ENCODE data around the gene MANF.
"Not testable (repeated sequence)": the region's sequence is repeated elsewhere in the genome, so short reads cannot be mapped to it uniquely, and the experiment has no call there.

The MANF gene

DNA sequence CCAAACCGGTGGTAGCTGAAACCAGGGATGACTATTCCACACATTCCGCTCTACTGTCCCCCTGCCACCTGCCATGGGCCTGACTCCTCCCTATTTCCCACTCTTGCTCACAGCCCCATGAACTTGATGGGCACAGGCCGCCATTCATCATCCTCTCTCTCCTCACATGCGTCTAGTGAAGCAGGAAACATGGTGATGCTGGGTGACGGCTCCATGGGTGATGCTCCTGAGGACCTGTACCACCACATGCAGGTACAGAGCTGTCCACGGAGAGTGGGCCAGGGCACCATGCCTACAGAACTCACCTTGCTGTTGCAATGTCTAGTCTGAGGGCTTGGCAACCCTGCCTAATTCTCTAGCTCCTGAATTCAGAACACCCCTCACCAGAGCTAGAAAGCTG lies 23.3 kb upstream of the MANF start:
- TF ChIP-seq EZH2phosphoT487 (IDR thresholded peaks at IDR 0.05; ENCODE audit: low read depth): no peak
- TF ChIP-seq, protein P1, sequence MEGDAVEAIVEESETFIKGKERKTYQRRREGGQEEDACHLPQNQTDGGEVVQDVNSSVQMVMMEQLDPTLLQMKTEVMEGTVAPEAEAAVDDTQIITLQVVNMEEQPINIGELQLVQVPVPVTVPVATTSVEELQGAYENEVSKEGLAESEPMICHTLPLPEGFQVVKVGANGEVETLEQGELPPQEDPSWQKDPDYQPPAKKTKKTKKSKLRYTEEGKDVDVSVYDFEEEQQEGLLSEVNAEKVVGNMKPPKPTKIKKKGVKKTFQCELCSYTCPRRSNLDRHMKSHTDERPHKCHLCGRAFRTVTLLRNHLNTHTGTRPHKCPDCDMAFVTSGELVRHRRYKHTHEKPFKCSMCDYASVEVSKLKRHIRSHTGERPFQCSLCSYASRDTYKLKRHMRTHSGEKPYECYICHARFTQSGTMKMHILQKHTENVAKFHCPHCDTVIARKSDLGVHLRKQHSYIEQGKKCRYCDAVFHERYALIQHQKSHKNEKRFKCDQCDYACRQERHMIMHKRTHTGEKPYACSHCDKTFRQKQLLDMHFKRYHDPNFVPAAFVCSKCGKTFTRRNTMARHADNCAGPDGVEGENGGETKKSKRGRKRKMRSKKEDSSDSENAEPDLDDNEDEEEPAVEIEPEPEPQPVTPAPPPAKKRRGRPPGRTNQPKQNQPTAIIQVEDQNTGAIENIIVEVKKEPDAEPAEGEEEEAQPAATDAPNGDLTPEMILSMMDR (IDR thresholded peaks at IDR 0.05; ENCODE audit: low read depth, low read length): no peak
- Histone ChIP-seq H3K9me3 (ENCODE audit: insufficient read depth, low read length) (no peaks in the 10 kb centered on the region), H4K20me1 (ENCODE audit: insufficient read depth, low read length) (no peaks in the 10 kb centered on the region), H3K36me3 (replicated peaks; ENCODE audit: low read depth, low read length) (no peaks in the 10 kb centered on the region), H3K79me2 (ENCODE audit: low read length) (no peaks in the 10 kb centered on the region), H3K27me3 (ENCODE audit: low read depth, low read length) (no peaks in the 10 kb centered on the region), H3K4me3 (ENCODE audit: low read length) (no peak overlapping the region), H3K27ac (ENCODE audit: low read length) (no peak overlapping the region), H3K4me2 (ENCODE audit: low read length) (no peak overlapping the region), H2AFZ (ENCODE audit: low read depth, low read length) (no peak overlapping the region), H3K9ac (ENCODE audit: low read length) (no peak overlapping the region), H3K4me1 (ENCODE audit: low read length) (no peaks in the 10 kb centered on the region)

DNA sequence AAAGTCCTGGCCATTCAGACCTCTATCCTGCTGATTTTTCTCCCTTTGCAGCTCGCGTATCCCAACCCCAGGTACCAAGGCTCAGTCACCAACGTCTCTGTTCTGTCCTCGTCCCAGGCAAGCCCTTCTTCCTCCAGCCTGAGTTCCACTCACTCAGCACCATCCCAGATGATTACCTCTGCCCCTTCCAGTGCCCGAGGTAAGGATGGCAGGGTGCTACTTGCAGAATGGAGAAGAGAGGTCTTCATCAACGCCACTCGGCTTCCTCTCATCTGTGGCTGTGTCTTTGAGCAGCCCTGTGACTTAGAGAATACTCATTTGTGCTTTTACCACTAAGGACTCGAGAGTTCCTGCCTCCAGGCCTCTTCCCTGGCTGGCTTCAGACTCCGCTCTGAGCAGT lies 22.6 kb upstream of the MANF start:
- H3K79me2 ChIP-seq (ENCODE audit: low read length): no peaks in the 10 kb centered on the region
- no peak overlapping the region for H2AFZ ChIP-seq (ENCODE audit: low read depth, low read length)
- H3K4me3 ChIP-seq (ENCODE audit: low read length): no peak overlapping the region
- H3K4me1 ChIP-seq (ENCODE audit: low read length): no peaks in the 10 kb centered on the region
- no peaks in the 10 kb centered on the region for H3K27me3 ChIP-seq (ENCODE audit: low read depth, low read length)
- no peaks in the 10 kb centered on the region for H3K9me3 ChIP-seq (ENCODE audit: insufficient read depth, low read length)
- TF ChIP-seq, protein P1 (IDR thresholded peaks at IDR 0.05; ENCODE audit: low read depth, low read length): no peak
- no peak for TF ChIP-seq EZH2phosphoT487 (IDR thresholded peaks at IDR 0.05; ENCODE audit: low read depth)
- H3K4me2 ChIP-seq (ENCODE audit: low read length): no peak overlapping the region
- no peak overlapping the region for H3K9ac ChIP-seq (ENCODE audit: low read length)
- H3K36me3 ChIP-seq (replicated peaks; ENCODE audit: low read depth, low read length): no peaks in the 10 kb centered on the region
- no peaks in the 10 kb centered on the region for H4K20me1 ChIP-seq (ENCODE audit: insufficient read depth, low read length)
- no peak overlapping the region for H3K27ac ChIP-seq (ENCODE audit: low read length)

DNA sequence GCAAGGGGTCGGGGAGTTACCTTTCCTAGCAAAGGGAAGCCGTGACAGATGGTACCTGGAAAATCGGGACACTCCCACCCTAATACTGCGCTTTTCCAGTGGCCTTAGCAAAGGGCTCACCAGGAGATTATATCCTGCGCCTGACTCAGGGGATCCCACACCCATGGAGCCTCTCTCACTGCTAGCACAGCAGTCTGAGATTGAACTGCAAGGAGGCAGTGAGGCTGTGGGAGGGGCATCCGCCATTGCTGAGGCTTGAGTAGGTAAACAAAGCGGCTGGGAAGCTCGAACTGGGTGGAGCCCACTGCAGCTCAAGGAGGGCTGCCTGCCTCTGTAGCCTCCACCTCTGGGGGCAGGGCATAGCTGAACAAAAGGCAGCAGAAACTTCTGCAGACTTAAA lies 16.8 kb upstream of the MANF start:
- not testable (repeated sequence) for H3K79me2 ChIP-seq (ENCODE audit: low read length); H3K4me3 ChIP-seq (ENCODE audit: low read length); H2AFZ ChIP-seq (ENCODE audit: low read depth, low read length); H3K4me2 ChIP-seq (ENCODE audit: low read length); H3K9ac ChIP-seq (ENCODE audit: low read length); H3K4me1 ChIP-seq (ENCODE audit: low read length); H3K27me3 ChIP-seq (ENCODE audit: low read depth, low read length); H3K9me3 ChIP-seq (ENCODE audit: insufficient read depth, low read length); H3K27ac ChIP-seq (ENCODE audit: low read length); H4K20me1 ChIP-seq (ENCODE audit: insufficient read depth, low read length); H3K36me3 ChIP-seq (replicated peaks; ENCODE audit: low read depth, low read length)

DNA sequence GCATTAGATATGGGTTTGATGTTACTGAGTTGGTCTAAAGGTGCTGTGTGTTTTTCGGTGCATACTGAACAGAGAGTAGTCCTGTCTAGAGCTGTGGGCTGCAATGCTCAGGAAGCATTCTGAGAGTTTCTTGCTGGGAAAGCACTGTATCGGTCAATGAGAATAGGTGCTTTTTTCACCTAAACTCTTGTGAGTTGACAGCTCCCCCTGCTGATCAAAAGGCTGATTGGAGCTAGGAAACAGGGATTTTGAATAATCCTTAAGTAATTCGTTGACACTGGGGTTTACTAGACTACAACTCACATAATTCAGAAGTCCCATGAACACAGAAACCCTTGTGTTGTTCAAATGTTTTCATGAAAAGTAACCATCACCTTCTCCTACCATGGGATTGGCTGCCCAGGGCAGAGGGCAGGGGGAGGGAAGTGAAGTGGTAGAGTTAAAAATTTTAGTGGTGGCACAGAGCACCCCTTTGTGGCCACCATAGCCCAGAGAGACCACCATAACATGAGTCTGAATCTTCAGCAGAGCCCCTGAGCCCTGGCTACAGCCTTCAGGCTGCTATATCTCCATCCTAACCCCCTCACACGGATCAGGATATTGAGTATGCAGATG lies 13.0 kb upstream of the MANF start:
- Histone ChIP-seq H3K79me2 (ENCODE audit: low read length) (no peaks in the 10 kb centered on the region), H3K4me1 (ENCODE audit: low read length) (no peaks in the 10 kb centered on the region), H3K9ac (ENCODE audit: low read length) (no peak overlapping the region), H3K9me3 (ENCODE audit: insufficient read depth, low read length) (no peaks in the 10 kb centered on the region), H3K4me3 (ENCODE audit: low read length) (no peak overlapping the region), H3K36me3 (replicated peaks; ENCODE audit: low read depth, low read length) (no peaks in the 10 kb centered on the region), H2AFZ (ENCODE audit: low read depth, low read length) (no peak overlapping the region), H3K4me2 (ENCODE audit: low read length) (no peak overlapping the region), H3K27ac (ENCODE audit: low read length) (no peak overlapping the region), H4K20me1 (ENCODE audit: insufficient read depth, low read length) (no peaks in the 10 kb centered on the region), H3K27me3 (ENCODE audit: low read depth, low read length) (peaks cover 9% of the 10 kb centered on the region)
- no peak for TF ChIP-seq EZH2phosphoT487 (IDR thresholded peaks at IDR 0.05; ENCODE audit: low read depth)
- TF ChIP-seq, protein P1 (IDR thresholded peaks at IDR 0.05; ENCODE audit: low read depth, low read length): peak; percentile 90

All from OCI-LY3 (cell line).